Choroid plexus epithelial cell (primary cell): ENCODE results near the gene AHDC1.

Experiments used
- DNase-seq: peaks from one replicate; pipeline ENCODE4 v3.0.0-alpha.2; 2010; ENCODE audit warnings: low read depth
- H3K4me3 ChIP-seq: 2 replicates; pipeline ENCODE4 v1.5.1; 2011; ENCODE audit warnings: low read depth, mild to moderate bottlenecking, control low read depth, low read length, moderate library complexity
- TF ChIP-seq, protein P1 (sequence below): conservative IDR thresholded peaks from 2 replicates; pipeline ENCODE4 v1.5.1; 2011; ENCODE audit warnings: low read depth, mild to moderate bottlenecking, control low read depth, inconsistent platforms, low read length, moderate library complexity

The AHDC1 gene

DNA sequence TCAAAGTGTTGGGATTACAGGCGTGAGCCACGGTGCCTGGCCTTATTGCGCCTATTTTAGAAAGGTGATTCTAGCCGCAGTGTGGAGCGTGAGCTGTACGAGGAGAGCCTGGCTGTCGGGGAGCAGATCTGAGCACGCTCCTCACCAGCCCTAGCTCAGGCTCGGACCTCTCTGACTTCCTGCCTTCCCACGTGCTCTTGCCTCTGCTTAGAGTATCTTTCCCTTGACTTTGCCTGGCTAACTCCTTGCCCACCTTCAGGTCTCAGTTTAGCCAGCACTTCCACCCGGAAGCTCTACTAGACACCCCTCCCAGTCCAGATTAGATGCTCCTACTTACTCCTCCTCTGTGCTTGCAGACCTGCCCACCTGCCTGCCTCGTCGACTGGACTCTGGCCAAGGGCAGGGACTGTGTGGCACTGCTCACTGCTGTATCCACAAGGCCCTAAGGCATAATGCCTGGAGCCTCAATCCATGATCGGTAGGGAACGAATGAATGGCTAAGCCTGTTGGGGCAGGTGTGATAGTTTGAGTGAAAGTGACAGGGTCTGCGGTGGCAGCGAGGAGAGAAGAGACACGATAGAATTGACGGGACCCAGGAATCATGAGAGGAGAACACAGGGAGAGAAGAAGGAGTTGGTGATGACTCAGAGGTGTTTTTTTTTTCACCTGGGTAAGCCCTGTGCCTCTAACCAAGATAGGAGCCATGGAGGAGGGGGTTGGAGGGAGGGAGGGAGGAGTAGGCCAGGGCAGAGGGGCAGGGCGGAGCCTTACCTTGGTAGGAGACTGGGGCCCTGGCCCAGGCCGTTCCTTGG is 85.8 kb downstream of the AHDC1 start:
- no peak for DNase-seq
- TF ChIP-seq, protein P1, sequence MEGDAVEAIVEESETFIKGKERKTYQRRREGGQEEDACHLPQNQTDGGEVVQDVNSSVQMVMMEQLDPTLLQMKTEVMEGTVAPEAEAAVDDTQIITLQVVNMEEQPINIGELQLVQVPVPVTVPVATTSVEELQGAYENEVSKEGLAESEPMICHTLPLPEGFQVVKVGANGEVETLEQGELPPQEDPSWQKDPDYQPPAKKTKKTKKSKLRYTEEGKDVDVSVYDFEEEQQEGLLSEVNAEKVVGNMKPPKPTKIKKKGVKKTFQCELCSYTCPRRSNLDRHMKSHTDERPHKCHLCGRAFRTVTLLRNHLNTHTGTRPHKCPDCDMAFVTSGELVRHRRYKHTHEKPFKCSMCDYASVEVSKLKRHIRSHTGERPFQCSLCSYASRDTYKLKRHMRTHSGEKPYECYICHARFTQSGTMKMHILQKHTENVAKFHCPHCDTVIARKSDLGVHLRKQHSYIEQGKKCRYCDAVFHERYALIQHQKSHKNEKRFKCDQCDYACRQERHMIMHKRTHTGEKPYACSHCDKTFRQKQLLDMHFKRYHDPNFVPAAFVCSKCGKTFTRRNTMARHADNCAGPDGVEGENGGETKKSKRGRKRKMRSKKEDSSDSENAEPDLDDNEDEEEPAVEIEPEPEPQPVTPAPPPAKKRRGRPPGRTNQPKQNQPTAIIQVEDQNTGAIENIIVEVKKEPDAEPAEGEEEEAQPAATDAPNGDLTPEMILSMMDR, result no peak
- no peak overlapping the region for H3K4me3 ChIP-seq

DNA sequence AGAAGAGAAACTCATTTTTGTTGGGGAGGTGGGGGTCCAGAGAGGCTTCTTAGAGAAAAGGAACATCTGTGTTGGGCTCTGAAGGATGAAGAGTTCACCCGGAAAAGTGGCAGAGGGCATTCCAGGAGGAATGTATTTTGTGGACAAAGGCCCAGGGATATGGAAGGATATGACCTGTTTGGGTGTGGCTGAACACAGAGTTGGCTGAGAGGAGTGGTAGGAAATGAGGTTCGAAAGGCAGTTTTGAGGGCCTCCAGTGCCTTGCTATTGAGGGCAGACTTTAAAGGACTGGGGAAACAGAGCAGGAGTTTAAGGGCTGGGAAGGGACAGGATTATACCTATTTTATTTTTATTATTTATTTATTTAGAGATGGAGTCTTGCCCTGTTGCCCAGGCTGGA is 86.6 kb downstream of the AHDC1 start:
- TF ChIP-seq, protein P1, result no peak
- DNase-seq, result no peak

DNA sequence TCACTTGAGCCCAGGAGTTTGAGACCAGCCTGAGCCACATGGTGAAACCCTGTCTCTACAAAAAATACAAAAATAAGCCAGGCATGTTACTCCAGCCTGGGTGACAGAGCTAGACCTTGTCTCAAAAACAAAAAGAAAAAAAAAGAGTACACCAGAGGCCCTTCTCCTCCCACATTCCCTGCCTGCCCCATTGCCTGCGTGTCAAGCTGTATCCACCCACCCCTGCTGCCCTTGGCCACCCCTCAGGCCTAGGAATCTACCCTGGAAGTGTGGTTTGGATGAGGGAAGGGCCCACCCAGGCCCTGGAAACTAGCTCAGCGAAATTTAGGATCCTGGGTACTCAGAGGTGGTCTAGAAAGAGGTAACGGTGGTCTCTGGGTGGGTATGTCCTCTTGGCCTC is 88.3 kb downstream of the AHDC1 start:
- no peak overlapping the region for H3K4me3 ChIP-seq
- no peak for DNase-seq
- TF ChIP-seq, protein P1, result no peak

More for the DNA sequence above, 86.6 kb downstream of the AHDC1 start:
- H3K4me3 ChIP-seq, result no peak overlapping the region

DNA sequence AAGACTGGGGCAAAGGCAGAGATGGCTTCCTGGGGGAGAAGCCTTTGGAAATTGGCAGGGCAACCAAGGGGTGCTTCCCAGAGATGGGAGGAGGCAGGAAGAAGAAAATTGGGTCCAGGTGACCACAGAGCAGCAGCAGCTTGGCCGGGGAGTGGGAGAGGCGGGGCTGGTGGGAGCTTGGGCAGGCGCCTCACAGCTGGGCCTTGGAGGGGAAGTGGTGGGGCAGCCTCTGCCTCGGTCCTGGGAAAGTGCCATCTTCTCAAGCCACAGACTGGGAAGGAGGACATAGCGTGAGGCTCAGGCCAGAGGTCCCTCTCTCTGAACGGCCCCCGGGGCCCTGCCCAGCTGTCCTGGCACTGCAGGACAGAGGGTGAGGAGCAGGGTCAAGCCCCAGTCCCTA is 90.0 kb downstream of the AHDC1 start:
- no peak overlapping the region for H3K4me3 ChIP-seq
- DNase-seq, result no peak

DNA sequence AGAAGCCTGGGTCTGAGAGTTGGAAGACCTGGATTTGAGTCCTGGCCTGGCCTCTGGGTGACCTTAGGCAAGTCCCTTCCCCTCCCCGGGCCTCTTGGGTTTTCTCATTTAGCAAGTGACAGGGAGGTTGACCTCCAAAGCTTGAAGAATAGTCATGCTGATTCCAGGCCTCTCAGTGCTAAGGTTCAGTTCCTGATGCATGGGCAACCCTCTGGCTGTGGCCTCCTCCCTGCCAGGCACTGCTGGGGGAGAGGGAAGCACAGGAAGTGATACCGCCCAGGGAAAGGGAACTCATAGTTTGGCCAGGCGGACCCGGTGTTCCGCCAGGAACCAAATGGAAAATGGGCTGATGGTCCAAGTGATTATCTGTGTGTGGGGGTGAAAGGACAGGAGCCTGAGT is 90.4 kb downstream of the AHDC1 start:
- no peak for DNase-seq
- TF ChIP-seq, protein P1, result no peak
- no peak overlapping the region for H3K4me3 ChIP-seq

More for the DNA sequence above, 90.0 kb downstream of the AHDC1 start:
- TF ChIP-seq, protein P1, result no peak

DNA sequence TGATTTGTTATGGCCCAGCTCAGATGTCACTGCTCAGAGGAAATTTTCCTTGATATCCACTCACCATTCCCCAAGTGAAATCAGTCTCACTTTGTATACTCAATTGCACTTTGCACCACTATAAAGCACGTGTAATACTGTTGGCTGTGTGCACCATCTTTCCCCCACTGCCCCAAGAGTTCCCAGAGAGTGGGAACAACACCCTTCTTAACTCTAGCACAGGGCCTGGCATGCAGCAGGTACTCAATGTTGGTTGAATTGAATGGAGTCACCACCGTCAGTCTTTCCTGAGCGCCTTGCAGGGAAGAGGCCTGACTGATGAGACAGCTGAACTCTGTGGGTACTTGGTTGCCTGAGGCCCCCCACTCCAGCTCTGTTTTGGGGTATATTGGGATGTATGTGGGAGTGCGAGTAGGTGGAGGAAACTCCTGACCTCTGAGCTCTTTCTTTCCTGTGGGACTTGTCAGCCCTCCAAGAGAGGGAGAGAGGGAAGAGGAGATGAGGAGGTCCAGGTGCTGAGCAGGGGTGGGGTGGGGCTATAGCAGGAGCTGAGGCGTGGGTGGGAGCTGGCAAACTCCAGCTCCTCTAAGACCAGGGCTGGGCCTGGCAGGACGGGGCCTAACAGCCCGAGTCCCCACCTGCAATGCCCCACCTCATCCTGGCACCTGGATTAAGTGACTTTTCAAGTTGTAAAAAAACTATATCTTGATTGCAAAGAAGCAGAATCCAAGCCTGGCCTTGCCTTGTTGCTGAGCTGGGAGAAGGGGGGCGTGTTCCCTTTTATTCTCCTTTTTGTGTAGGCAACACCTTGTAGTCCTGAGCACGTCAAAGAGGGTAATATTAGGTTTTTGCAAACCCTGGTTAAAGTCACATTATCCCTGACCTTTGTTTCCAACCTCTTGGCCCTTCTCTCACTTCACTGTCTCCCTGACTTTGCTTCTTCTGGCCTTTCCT is 94.5 kb downstream of the AHDC1 start:
- no peak for DNase-seq
- H3K4me3 ChIP-seq, result no peak overlapping the region
- TF ChIP-seq, protein P1, result no peak
